B cell (primary cell): Measurements from ENCODE around the gene KRTAP19-1. TPM values are rescaled to one million over a fixed set of nuclear protein-coding genes. Genes with fewer than 3 reads are reported as not detected.

Experiments used
- ATAC-seq: fragments of 200-7000 bp; cut with Tn5 transposase; one replicate; pipeline ENCODE4 v1.10.0; 2021; ENCODE audit warnings: low read depth, mild to moderate bottlenecking, moderate number of reproducible peaks, moderate library complexity
- CTCF ChIA-PET: fragments of 350-600 bp; sonication (Branson Sonifier 250); formaldehyde crosslinking; loops from one replicate; lab custom pipeline; 2021; ENCODE audit warnings: antibody characterized with exemption, inconsistent platforms; lab: Charles Lee
- POLR2A ChIA-PET: fragments of 350-600 bp; sonication (Branson Sonifier 250); formaldehyde crosslinking; loops from one replicate; lab custom pipeline; 2021; ENCODE audit warnings: antibody characterized with exemption; lab: Charles Lee
- DNase-seq: peaks from one replicate; pipeline ENCODE4 v3.0.0; 2013
- H2AFZ ChIP-seq: 2 replicates; pipeline ENCODE4 v1.6.1; 2012; ENCODE audit warnings: mild to moderate bottlenecking, low read depth, low read length; ENCODE audit not compliant: insufficient read depth, poor library complexity, severe bottlenecking
- H3K27ac ChIP-seq, 2 donors: 1 replicate in 1 of 2; 2 replicates in 1 of 2; pipeline ENCODE4 v1.5.1; 2012 to 2013; ENCODE audit warnings: low read length in 2 of 2, mild to moderate bottlenecking in 2 of 2, moderate library complexity in 1 of 2
- H3K27me3 ChIP-seq, 4 experiments: fragments of 200-600 bp in 1 of 4; sonication (generic) in 1 of 4; replicated peaks in 1 of 4; 1 replicate in 2 of 4; 2 replicates in 2 of 4; pipeline versions ENCODE4 v1.6.1 to v1.7.0; 2013 to 2016; ENCODE audit warnings: low read length in 3 of 4, mild to moderate bottlenecking in 2 of 4, mixed read lengths in 1 of 4, moderate library complexity in 1 of 4; ENCODE audit not compliant: insufficient read depth in 4 of 4, control insufficient read depth in 3 of 4; ENCODE audit errors: control extremely low read depth in 1 of 4
- H3K36me3 ChIP-seq, 2 experiments: replicated peaks in 1 of 2; 1 replicate in 1 of 2; 2 replicates in 1 of 2; pipeline versions ENCODE4 v1.6.1 to v1.7.1; 2013; ENCODE audit warnings: low read length in 1 of 2; ENCODE audit not compliant: insufficient read depth in 2 of 2, control insufficient read depth in 1 of 2; ENCODE audit errors: control extremely low read depth in 1 of 2, extremely low read depth in 1 of 2
- H3K4me1 ChIP-seq, 2 donors: fragments of 200-600 bp in 1 of 2; sonication (generic) in 1 of 2; 1 replicate in 1 of 2; 2 replicates in 1 of 2; pipeline versions ENCODE4 v1.5.1 to v1.6.1; 2013 to 2017; ENCODE audit warnings: low read length in 2 of 2; ENCODE audit not compliant: control insufficient read depth in 2 of 2, insufficient read depth in 2 of 2
- H3K4me2 ChIP-seq: replicated peaks from 2 replicates; pipeline ENCODE3; 2012; ENCODE audit warnings: mild to moderate bottlenecking, low read depth, low read length; ENCODE audit not compliant: poor library complexity, severe bottlenecking
- H3K4me3 ChIP-seq, 5 experiments: fragments of 200-600 bp in 1 of 5; sonication (generic) in 1 of 5; 1 replicate in 3 of 5; 2 replicates in 2 of 5; pipeline versions ENCODE4 v1.5.1 to v1.7.0; 2011 to 2016; ENCODE audit warnings: low read length in 4 of 5, mild to moderate bottlenecking in 4 of 5, low read depth in 2 of 5, control low read depth in 1 of 5, moderate library complexity in 1 of 5; ENCODE audit not compliant: insufficient read depth in 1 of 5; ENCODE audit errors: control extremely low read depth in 1 of 5, extremely low read depth in 1 of 5
- H3K79me2 ChIP-seq: fragments of 200-600 bp; sonication (generic); one replicate; pipeline ENCODE4 v1.6.0; 2016; ENCODE audit warnings: low read length; ENCODE audit not compliant: control insufficient read depth, insufficient read depth
- H3K9ac ChIP-seq: fragments of 200-600 bp; sonication (generic); 2 replicates; pipeline ENCODE4 v1.6.1; 2017; ENCODE audit warnings: mild to moderate bottlenecking, low read length, moderate library complexity
- H3K9me3 ChIP-seq, 3 donors: one replicate each; pipeline versions ENCODE4 v1.6.1 to v1.7.1; 2013; ENCODE audit warnings: low read length in 2 of 3; ENCODE audit not compliant: control insufficient read depth in 2 of 3, insufficient read depth in 1 of 3; ENCODE audit errors: control extremely low read depth in 1 of 3
- H4K20me1 ChIP-seq: 2 replicates; pipeline ENCODE4 v1.6.0; 2012; ENCODE audit warnings: mild to moderate bottlenecking, low read length; ENCODE audit not compliant: insufficient read depth, control insufficient read depth, poor library complexity, severe bottlenecking
- H3K27ac Mint-ChIP-seq: one replicate; pipeline ENCODE4 v1.8.0; 2021; ENCODE audit warnings: mixed read lengths
- H3K27me3 Mint-ChIP-seq: one replicate; pipeline ENCODE4 v1.8.0; 2021; ENCODE audit warnings: mixed read lengths
- H3K4me1 Mint-ChIP-seq: one replicate; pipeline ENCODE4 v1.8.0; 2021; ENCODE audit warnings: mixed read lengths
- H3K4me3 Mint-ChIP-seq: one replicate; pipeline ENCODE4 v1.8.0; 2021; ENCODE audit warnings: mixed read lengths
- H3K9me3 Mint-ChIP-seq: one replicate; pipeline ENCODE4 v1.8.0; 2022; ENCODE audit warnings: mixed read lengths; ENCODE audit not compliant: insufficient read depth
- EZH2 ChIP-seq: IDR thresholded peaks from 2 replicates; pipeline ENCODE4 v1.6.1; 2012; ENCODE audit warnings: borderline replicate concordance, low read depth, mild to moderate bottlenecking, moderate library complexity, low read length; ENCODE audit not compliant: insufficient read depth, poor library complexity, severe bottlenecking
- WGBS: methylation state at CpG from one replicate; pipeline ENCODE4 v1.1.5; 2013; ENCODE audit warnings: missing lambda C conversion rate; ENCODE audit not compliant: insufficient coverage; 5-methylcytosine and 5-hydroxymethylcytosine counted together
- intact Hi-C: fragments of 100-400 bp; cut with micrococcal nuclease; formaldehyde crosslinking; loops from one replicate; pipeline ENCODE4 v1.10.0; 2022
- polyA plus RNA-seq: library from polyadenylated mRNA; depleted of rRNA; stranded (reverse); fragments of >200 nt; gene quantifications from 2 replicates; pipeline ENCODE4 v1.2.3, GENCODE V29; 2012
- total RNA-seq, 2 donors: library from RNA; stranded (reverse); fragments of 120-200 nt in 1 of 2; gene quantifications; 1 replicate in 1 of 2; 2 replicates in 1 of 2; pipeline versions ENCODE4 v1.2.3 to v1.2.4, GENCODE V29; 2013 to 2022
- TF ChIP-seq, protein P1 (sequence below): fragments of 200-600 bp; IDR thresholded peaks from one replicate; pipeline ENCODE4 v1.8.0; 2022; ENCODE audit warnings: antibody characterized with exemption, mild to moderate bottlenecking

KRTAP19-1 gene
- total and polyA plus RNA-seq, 2 donors (not counting 1 experiment from before 2014, with no cell fraction given): not detected

GRCh38 chr21:30479259-30479658 lies 908 bp downstream of the KRTAP19-1 start:
- Histone ChIP-seq H3K9me3 (no peaks in the 10 kb centered on the region), H3K36me3 (no peaks in the 10 kb centered on the region), H3K4me2 (no peak overlapping the region), H2AFZ (no peak overlapping the region), H3K79me2 (no peaks in the 10 kb centered on the region), H3K4me1 (no peaks in the 10 kb centered on the region), H3K27me3 (no peaks in the 10 kb centered on the region), H3K4me3 (no peak overlapping the region), H4K20me1 (no peaks in the 10 kb centered on the region), H3K27ac (no peak overlapping the region), H3K9ac (no peak overlapping the region)
- no peak overlapping the region for H3K27ac Mint-ChIP-seq
- ChIA-PET CTCF (no interaction called here), POLR2A (no interaction called here)
- whole genome bisulfite sequencing: 82% methylated on average over 3 of the region's 4 CpGs
- TF ChIP-seq EZH2: no peak
- TF ChIP-seq, protein P1, sequence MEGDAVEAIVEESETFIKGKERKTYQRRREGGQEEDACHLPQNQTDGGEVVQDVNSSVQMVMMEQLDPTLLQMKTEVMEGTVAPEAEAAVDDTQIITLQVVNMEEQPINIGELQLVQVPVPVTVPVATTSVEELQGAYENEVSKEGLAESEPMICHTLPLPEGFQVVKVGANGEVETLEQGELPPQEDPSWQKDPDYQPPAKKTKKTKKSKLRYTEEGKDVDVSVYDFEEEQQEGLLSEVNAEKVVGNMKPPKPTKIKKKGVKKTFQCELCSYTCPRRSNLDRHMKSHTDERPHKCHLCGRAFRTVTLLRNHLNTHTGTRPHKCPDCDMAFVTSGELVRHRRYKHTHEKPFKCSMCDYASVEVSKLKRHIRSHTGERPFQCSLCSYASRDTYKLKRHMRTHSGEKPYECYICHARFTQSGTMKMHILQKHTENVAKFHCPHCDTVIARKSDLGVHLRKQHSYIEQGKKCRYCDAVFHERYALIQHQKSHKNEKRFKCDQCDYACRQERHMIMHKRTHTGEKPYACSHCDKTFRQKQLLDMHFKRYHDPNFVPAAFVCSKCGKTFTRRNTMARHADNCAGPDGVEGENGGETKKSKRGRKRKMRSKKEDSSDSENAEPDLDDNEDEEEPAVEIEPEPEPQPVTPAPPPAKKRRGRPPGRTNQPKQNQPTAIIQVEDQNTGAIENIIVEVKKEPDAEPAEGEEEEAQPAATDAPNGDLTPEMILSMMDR: no peak
- no peak for ATAC-seq
- intact Hi-C loops: no loop called here
- H3K4me1 Mint-ChIP-seq: no peaks in the 10 kb centered on the region
- no peaks in the 10 kb centered on the region for H3K9me3 Mint-ChIP-seq
- DNase-seq: no peak
- no peak overlapping the region for H3K4me3 Mint-ChIP-seq
- no peaks in the 10 kb centered on the region for H3K27me3 Mint-ChIP-seq

GRCh38 chr21:30478004-30478403 lies 2.2 kb downstream of the KRTAP19-1 start:
- no peak overlapping the region for H2AFZ ChIP-seq
- H3K9me3 Mint-ChIP-seq: peaks cover 3% of the 10 kb centered on the region
- no peaks in the 10 kb centered on the region for H3K79me2 ChIP-seq
- H3K4me3 ChIP-seq: no peak overlapping the region
- H3K27ac ChIP-seq: no peak overlapping the region
- H3K4me1 ChIP-seq: no peaks in the 10 kb centered on the region
- no peaks in the 10 kb centered on the region for H3K27me3 Mint-ChIP-seq
- WGBS: 50% methylated on average over 3 of the region's 3 CpGs
- no peak overlapping the region for H3K9ac ChIP-seq
- no peak overlapping the region for H3K27ac Mint-ChIP-seq
- no peak for DNase-seq
- H3K27me3 ChIP-seq: no peaks in the 10 kb centered on the region
- no peaks in the 10 kb centered on the region for H4K20me1 ChIP-seq
- ChIA-PET POLR2A (no interaction called here), CTCF (no interaction called here)
- no peak for ATAC-seq
- H3K4me1 Mint-ChIP-seq: no peaks in the 10 kb centered on the region
- H3K36me3 ChIP-seq: no peaks in the 10 kb centered on the region
- no peaks in the 10 kb centered on the region for H3K9me3 ChIP-seq
- no peak overlapping the region for H3K4me3 Mint-ChIP-seq
- no peak overlapping the region for H3K4me2 ChIP-seq
- no peak for TF ChIP-seq EZH2
- TF ChIP-seq, protein P1: no peak
- intact Hi-C loops: no loop called here
